Measurements from ENCODE around the gene SERPINA7. TPM values are rescaled to one million over a fixed set of nuclear protein-coding genes. Genes with fewer than 3 reads are reported as not detected.

Gene SERPINA7
- total and polyA plus RNA-seq, 2 of the 13 experiments (the other 11 are each of a cell fraction or from before 2014, with no cell fraction given), result 315 to 456 TPM

DNA sequence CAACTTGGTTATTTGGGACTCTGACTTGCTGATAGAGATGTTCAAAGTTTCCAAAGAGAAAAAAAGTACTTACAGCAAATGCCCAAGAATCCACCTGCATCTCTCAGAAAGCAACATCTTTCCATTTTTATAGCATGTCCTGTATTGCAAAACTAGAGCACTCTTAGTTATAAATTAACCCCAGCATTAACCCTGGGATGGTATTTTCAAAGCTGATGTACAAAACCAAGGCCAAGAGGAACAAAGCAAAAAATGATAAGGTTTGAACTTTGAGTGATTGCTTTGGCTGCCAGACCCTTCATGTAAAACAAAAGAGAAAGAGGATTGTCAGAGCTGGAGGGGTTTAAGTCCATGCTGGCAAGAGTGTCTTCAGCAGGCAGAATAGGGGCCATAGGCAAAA lies at the start of gene SERPINA7 (continued):
- TF ChIP-seq, protein P1, sequence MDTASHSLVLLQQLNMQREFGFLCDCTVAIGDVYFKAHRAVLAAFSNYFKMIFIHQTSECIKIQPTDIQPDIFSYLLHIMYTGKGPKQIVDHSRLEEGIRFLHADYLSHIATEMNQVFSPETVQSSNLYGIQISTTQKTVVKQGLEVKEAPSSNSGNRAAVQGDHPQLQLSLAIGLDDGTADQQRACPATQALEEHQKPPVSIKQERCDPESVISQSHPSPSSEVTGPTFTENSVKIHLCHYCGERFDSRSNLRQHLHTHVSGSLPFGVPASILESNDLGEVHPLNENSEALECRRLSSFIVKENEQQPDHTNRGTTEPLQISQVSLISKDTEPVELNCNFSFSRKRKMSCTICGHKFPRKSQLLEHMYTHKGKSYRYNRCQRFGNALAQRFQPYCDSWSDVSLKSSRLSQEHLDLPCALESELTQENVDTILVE (CRISPR knock-in tag; IDR thresholded peaks at IDR 0.05), result peak; percentile 49; the same call in 1 of the 2 replicates
- TF ChIP-seq ZNF670 (CRISPR knock-in tag; IDR thresholded peaks at IDR 0.05; ENCODE audit: borderline replicate concordance), result no peak
- TF ChIP-seq, protein P2, sequence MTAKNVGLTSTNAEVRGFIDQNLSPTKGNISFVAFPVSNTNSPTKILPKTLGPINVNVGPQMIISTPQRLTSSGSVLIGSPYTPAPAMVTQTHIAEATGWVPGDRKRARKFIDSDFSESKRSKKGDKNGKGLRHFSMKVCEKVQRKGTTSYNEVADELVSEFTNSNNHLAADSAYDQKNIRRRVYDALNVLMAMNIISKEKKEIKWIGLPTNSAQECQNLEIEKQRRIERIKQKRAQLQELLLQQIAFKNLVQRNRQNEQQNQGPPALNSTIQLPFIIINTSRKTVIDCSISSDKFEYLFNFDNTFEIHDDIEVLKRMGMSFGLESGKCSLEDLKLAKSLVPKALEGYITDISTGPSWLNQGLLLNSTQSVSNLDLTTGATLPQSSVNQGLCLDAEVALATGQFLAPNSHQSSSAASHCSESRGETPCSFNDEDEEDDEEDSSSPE (CRISPR knock-in tag; IDR thresholded peaks at IDR 0.05), result no peak
- TF ChIP-seq, protein P3, sequence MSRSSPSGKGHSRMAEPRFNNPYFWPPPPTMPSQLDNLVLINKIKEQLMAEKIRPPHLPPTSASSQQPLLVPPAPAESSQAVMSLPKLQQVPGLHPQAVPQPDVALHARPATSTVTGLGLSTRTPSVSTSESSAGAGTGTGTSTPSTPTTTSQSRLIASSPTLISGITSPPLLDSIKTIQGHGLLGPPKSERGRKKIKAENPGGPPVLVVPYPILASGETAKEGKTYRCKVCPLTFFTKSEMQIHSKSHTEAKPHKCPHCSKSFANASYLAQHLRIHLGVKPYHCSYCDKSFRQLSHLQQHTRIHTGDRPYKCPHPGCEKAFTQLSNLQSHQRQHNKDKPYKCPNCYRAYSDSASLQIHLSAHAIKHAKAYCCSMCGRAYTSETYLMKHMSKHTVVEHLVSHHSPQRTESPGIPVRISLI (CRISPR knock-in tag; IDR thresholded peaks at IDR 0.05; ENCODE audit: borderline replicate concordance), result peak; percentile 38; the same call in 1 of the 2 replicates
- peak; percentile 75; the same call in 1 of the 2 replicates for TF ChIP-seq CREM (IDR thresholded peaks at IDR 0.05)
- no peak for TF ChIP-seq CREM (CRISPR knock-in tag; IDR thresholded peaks at IDR 0.05)
- TF ChIP-seq, protein P4, sequence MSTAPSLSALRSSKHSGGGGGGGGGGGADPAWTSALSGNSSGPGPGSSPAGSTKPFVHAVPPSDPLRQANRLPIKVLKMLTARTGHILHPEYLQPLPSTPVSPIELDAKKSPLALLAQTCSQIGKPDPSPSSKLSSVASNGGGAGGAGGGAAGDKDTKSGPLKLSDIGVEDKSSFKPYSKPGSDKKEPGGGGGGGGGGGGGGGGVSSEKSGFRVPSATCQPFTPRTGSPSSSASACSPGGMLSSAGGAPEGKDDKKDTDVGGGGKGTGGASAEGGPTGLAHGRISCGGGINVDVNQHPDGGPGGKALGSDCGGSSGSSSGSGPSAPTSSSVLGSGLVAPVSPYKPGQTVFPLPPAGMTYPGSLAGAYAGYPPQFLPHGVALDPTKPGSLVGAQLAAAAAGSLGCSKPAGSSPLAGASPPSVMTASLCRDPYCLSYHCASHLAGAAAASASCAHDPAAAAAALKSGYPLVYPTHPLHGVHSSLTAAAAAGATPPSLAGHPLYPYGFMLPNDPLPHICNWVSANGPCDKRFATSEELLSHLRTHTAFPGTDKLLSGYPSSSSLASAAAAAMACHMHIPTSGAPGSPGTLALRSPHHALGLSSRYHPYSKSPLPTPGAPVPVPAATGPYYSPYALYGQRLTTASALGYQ (CRISPR knock-in tag; IDR thresholded peaks at IDR 0.05), result peak; percentile 34; the same call in 1 of the 2 replicates
- TF ChIP-seq ZNF160 (CRISPR knock-in tag; IDR thresholded peaks at IDR 0.05), result no peak
- 0 out of 2 replicates have a peak, but pooled peaks have one; percentile 19 for TF ChIP-seq ELF1 (CRISPR knock-in tag; IDR thresholded peaks at IDR 0.05)
- no peak for TF ChIP-seq ZKSCAN5 (CRISPR knock-in tag; IDR thresholded peaks at IDR 0.05)
- peak; percentile 85 for TF ChIP-seq NCOA2 (CRISPR knock-in tag; IDR thresholded peaks at IDR 0.05)
- peak; percentile 77 for TF ChIP-seq CEBPG (CRISPR knock-in tag; IDR thresholded peaks at IDR 0.05)
- TF ChIP-seq ZMYM4 (CRISPR knock-in tag; IDR thresholded peaks at IDR 0.05), result peak; percentile 34; the same call in 1 of the 2 replicates
- TF ChIP-seq GPN1 (CRISPR knock-in tag; IDR thresholded peaks at IDR 0.05; ENCODE audit: borderline replicate concordance), result no peak
- peak; percentile 79; the same call in 1 of the 2 replicates for TF ChIP-seq HMG20A (CRISPR knock-in tag; IDR thresholded peaks at IDR 0.05; ENCODE audit: borderline replicate concordance)
- peak in 1 of 2 experiments; percentile 39; a peak in 2 of 4 replicates for TF ChIP-seq POLR2A (IDR thresholded peaks at IDR 0.05; ENCODE audit: insufficient read depth in 1 of 2, low read depth in 2 of 2, low read length in 2 of 2)
- no peak for TF ChIP-seq ZSCAN22 (CRISPR knock-in tag; IDR thresholded peaks at IDR 0.05)
- peak; percentile 61; the same call in 1 of the 2 replicates for TF ChIP-seq HDAC2 (CRISPR knock-in tag; IDR thresholded peaks at IDR 0.05)
- TF ChIP-seq CREB1 (IDR thresholded peaks at IDR 0.05), result no peak
- TF ChIP-seq CREB1 (CRISPR knock-in tag; IDR thresholded peaks at IDR 0.05), result peak; percentile 41; the same call in 1 of the 2 replicates
- TF ChIP-seq, protein P5, sequence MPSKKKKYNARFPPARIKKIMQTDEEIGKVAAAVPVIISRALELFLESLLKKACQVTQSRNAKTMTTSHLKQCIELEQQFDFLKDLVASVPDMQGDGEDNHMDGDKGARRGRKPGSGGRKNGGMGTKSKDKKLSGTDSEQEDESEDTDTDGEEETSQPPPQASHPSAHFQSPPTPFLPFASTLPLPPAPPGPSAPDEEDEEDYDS (CRISPR knock-in tag; IDR thresholded peaks at IDR 0.05), result peak; percentile 90
- 0 out of 2 replicates have a peak, but pooled peaks have one; percentile 26 for TF ChIP-seq ARNTL (CRISPR knock-in tag; IDR thresholded peaks at IDR 0.05)
- TF ChIP-seq MLLT10 (CRISPR knock-in tag; IDR thresholded peaks at IDR 0.05), result no peak
- TF ChIP-seq, protein P6, sequence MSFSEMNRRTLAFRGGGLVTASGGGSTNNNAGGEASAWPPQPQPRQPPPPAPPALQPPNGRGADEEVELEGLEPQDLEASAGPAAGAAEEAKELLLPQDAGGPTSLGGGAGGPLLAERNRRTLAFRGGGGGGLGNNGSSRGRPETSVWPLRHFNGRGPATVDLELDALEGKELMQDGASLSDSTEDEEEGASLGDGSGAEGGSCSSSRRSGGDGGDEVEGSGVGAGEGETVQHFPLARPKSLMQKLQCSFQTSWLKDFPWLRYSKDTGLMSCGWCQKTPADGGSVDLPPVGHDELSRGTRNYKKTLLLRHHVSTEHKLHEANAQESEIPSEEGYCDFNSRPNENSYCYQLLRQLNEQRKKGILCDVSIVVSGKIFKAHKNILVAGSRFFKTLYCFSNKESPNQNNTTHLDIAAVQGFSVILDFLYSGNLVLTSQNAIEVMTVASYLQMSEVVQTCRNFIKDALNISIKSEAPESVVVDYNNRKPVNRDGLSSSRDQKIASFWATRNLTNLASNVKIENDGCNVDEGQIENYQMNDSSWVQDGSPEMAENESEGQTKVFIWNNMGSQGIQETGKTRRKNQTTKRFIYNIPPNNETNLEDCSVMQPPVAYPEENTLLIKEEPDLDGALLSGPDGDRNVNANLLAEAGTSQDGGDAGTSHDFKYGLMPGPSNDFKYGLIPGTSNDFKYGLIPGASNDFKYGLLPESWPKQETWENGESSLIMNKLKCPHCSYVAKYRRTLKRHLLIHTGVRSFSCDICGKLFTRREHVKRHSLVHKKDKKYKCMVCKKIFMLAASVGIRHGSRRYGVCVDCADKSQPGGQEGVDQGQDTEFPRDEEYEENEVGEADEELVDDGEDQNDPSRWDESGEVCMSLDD (CRISPR knock-in tag; IDR thresholded peaks at IDR 0.05; ENCODE audit: borderline replicate concordance), result no peak
- TF ChIP-seq SALL1 (CRISPR knock-in tag; IDR thresholded peaks at IDR 0.05), result peak; percentile 32; the same call in 1 of the 2 replicates

Measured in HepG2 (cell line).